Fibroblast of the conjunctiva (primary cell): ENCODE measurements around the gene MCF2L.

Experiments
- DNase-seq: peaks from one replicate; pipeline ENCODE4 v3.0.0-alpha.2; 2010; ENCODE audit warnings: low read depth

The MCF2L gene

GRCh38 chr13:113114511-113115362, 145.7 kb downstream of the MCF2L start:
- no peak for DNase-seq

GRCh38 chr13:113115363-113116205, 146.6 kb downstream of the MCF2L start:
- DNase-seq = no peak

- DNase-seq = no peak
These were observed 147.3 kb downstream of the MCF2L start for GRCh38 chr13:113116206-113116800.

- no peak for DNase-seq
These were observed 147.9 kb downstream of the MCF2L start for GRCh38 chr13:113116871-113117271.

- DNase-seq = no peak
These were observed 148.4 kb downstream of the MCF2L start for GRCh38 chr13:113117335-113117872.

GRCh38 chr13:113117911-113118260, 148.9 kb downstream of the MCF2L start:
- no peak for DNase-seq

- DNase-seq = no peak
These were observed 149.4 kb downstream of the MCF2L start for GRCh38 chr13:113118261-113119021.

GRCh38 chr13:113119166-113119821, 150.3 kb downstream of the MCF2L start:
- DNase-seq = no peak

GRCh38 chr13:113119822-113120189, 150.8 kb downstream of the MCF2L start:
- DNase-seq = no peak

GRCh38 chr13:113120300-113121182, 151.5 kb downstream of the MCF2L start:
- no peak for DNase-seq

- no peak for DNase-seq
These were observed 152.3 kb downstream of the MCF2L start for GRCh38 chr13:113121183-113121927.

- DNase-seq = no peak
These were observed 153.0 kb downstream of the MCF2L start for GRCh38 chr13:113121928-113122471.

GRCh38 chr13:113122550-113123225, 153.7 kb downstream of the MCF2L start, which contains the start of gene F10:
F10 (plus strand) TSS chr13:113122799; CDS start chr13:113122856, 57 bp downstream.
- DNase-seq = peak; percentile 57

- no peak for DNase-seq
These were observed 154.5 kb downstream of the MCF2L start for GRCh38 chr13:113123226-113124201.

- no peak for DNase-seq
These were observed 155.4 kb downstream of the MCF2L start for GRCh38 chr13:113124211-113124970.

GRCh38 chr13:113125506-113126264, 156.7 kb downstream of the MCF2L start:
- DNase-seq = no peak
